Inflammatory macrophage (primary cell): ENCODE results near the gene SAMHD1.
"Not testable (repeated sequence)": the region's sequence is repeated elsewhere in the genome, so short reads cannot be mapped to it uniquely, and the experiment has no call there.

Source experiments
- DNase-seq, 2 donors: peaks; one replicate each; pipeline ENCODE4 v3.0.0-alpha.2; 2020 to 2022

The SAMHD1 gene

DNA sequence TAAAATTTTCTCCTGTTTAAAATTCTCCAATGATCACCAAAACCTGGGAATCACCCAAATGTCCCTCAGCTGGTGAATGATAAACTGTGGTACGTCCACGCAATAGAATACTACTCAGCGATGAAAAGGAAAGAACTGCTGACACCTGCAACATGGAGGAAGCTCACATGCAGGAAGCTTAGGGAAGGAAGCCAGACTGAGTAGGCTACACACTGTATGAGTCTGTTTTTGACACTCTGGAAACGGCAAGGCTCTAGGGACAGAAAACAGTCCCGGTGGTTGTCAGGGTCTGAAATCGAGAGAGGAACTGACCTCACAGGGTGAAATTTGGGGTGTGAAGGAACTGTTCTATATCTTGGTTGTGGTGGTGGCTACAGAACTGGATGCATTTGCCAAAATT is 100.7 kb downstream of the SAMHD1 start:
- DNase-seq, result peak in 1 of 2 donors; percentile 48

DNA sequence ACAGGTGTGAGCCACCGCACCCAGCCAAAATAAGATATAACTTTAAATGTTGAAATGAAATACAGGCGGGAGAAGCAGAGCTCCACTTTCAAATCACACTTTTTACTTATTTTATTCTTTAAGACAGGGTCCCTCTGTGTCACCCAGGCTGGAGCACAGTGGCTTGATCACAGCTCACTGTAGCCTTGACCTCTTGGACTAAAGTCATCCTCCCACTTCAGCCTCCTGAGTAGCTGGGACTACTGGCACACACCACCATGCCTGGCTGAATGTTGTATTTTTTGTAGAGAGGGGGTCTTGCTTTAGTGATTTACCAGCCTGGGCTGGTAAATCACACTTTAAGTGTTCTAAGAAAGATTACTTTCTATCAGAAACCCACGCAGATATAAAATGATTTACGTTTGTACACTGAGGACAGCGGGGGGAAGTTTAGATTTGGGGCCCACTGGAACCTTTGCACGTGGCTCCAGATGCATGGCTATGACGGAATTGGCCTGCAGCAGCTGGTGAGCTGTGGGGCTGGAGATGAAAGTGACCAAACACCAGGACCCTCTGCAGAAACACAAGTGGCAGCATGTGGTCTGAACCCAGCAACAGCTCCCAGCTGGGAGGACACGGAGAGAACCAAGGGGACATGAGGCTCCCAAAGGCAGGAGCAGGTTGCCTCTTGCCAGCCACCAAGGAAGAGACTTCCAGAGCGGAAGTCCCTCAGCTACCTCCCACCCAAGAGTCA is 102.0 kb downstream of the SAMHD1 start:
- DNase-seq, result no peak

DNA sequence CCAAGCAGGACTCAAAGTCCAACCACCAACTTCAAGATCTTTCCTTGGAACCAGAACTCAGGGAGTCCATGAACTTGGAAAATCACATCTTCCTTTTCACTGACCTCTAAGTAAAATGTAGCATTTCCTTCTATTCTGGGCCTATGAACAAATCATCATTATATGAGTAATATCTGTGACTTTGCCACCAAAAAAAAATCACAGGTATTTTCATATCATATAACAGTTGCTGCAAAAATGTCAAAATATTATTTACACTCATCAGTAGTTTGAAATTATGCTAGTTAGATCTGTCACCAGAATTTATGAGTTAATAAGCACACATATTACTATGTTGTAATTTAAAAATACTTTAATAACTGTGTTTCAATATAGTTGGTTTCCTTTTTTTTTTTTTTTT is 102.8 kb downstream of the SAMHD1 start:
- DNase-seq, result peak in 1 of 2 donors; percentile 24

DNA sequence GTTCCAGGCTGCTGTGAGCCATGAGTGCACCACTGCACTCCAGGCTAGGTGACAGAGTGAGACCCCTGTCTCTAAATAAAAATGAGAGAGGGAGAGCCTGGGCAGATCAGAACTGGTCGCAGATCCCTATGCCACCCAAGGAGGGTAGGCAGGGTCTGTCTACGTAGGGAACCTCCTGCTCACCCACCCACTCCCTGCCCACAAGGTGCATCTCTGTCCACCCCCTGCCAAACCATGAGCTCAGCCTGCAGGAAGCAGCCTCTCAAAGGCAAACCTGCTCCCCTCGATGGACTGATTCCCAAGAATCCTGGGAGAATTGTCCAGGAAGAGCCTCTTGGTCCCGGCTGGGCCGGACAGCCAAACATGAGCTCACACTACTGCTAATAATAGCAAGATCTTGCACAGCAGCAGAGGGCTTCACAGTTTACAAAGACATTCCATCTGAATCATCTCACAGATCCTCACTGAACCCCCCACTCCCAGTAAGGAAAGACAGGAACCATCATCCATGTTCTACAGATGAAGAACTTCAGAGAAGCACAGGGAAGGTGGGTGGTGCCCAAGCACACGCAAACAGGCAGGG is 103.3 kb downstream of the SAMHD1 start:
- no peak for DNase-seq

DNA sequence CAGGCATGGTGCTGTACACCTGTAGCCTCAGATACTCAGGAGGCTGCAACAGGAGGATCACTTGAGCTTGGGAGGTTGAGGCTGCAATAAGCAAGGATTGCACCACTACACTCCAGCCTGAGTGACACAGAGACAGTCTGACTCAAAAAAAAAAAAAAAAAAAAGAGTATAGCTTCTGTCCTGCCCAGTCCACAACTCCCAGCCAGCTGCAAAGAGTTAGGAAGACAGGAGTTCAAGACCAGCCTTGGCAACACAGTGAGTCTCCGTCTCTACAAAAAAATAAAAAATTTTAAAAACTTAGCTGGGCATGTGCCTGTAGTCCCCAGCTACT is 103.8 kb downstream of the SAMHD1 start:
- DNase-seq, result peak in 1 of 2 donors; percentile 41

DNA sequence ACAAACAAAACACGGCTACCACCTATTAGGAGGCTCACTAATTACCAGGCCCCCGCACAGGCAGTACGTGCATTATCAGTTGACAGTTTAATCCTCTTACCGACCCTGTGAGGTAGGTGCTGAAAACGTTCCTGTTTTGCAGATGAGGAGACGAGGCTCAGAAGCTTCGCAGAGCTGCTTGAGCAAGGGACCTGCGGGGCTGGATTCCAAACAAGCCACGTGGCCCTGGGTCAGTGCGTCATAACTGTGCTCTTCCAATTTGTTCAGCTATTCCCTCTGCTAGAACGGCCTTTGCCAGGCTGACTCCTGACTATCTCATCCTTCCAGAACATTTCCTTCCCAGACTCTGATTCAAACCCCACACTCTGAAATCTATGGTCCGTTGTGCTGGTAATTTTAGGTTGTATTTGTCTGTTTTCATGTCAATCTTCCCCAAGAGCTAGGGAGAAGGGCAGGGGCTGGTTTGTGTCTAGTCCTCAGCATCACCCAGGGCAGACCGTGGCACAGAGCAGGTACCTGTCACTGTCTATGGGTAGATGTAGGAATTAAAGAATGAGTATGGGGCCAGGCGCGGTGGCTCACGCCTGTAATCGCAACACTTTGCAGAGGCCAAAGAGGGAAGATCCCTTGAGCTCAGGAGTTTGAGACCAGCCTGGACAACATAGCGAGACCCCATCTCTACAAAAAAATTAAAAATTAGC is 104.3 kb downstream of the SAMHD1 start:
- no peak for DNase-seq

DNA sequence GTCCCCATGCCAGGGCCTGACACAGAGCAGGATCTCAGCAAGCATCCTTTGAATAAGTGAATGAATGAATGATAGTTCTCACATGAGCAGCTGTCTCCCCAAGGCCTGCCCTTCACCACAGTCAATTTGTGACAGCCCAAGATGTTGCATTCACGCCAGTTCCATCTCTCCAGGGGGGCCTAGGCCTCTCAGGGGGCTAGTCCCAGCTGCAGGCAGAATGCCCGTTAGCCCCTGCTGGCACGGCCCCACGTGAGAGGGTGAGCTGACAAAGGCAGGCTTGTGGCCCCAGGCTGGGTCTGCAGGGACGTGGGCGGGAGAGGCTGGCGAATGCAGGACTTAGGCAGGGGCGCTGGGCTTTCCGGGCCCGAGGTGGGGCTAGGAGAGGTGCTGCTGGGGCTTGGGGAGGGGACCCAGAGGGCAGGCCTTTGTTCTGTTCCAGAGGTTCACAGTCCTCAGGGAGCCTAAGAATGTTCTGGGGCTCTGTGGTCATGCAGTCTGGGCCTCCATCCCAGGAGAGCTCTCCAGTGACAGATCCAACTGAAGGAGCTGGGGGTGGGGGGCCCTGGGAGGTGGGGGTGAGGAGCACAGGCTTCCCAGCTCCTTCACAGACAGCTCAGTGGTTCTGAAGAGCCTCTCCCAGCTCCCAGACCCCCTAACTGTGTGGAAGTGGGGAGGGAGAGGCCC is 106.1 kb downstream of the SAMHD1 start:
- no peak for DNase-seq

DNA sequence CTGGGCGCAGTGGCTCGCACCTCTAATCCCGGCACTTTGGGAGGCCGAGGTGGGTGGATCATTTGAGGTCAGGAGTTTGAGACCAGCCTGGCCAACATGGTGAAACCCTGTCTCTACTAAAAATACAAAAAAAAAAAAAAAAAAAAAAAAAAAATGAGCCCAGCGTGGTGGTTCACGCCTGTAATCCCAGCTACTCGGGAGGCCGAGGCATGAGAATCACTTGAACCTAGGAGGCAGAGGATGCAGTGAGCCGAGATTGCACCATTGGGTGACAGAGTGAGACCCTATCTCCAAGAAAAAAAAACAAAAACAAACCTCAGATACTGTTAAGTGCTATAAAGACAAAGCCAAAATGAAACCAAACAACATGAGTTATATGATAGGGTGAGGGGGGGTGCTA is 110.5 kb downstream of the SAMHD1 start:
- DNase-seq, result not testable (repeated sequence)
